AG09319 (cell line): ENCODE results near the gene CACNG8.

Experiments used
- DNase-seq: peaks from one replicate; pipeline ENCODE4 v3.0.0-alpha.2; 2010; ENCODE audit warnings: low read depth; ENCODE audit errors: extremely low read depth
- CTCF ChIP-seq: IDR thresholded peaks from 2 replicates; pipeline ENCODE4 v1.5.1; 2011; ENCODE audit warnings: low read depth, mild to moderate bottlenecking, inconsistent platforms, low read length, moderate library complexity

Gene CACNG8

GRCh38 chr19:53978975-53979801, 16.5 kb downstream of the CACNG8 start:
- TF ChIP-seq CTCF = no peak
- DNase-seq = no peak

GRCh38 chr19:53980539-53981375, 18.0 kb downstream of the CACNG8 start:
- no peak for TF ChIP-seq CTCF
- no peak for DNase-seq

- no peak for TF ChIP-seq CTCF
- no peak for DNase-seq
Observed at GRCh38 chr19:53981376-53981951, 18.7 kb downstream of the CACNG8 start.

GRCh38 chr19:53982001-53982451, 19.3 kb downstream of the CACNG8 start:
- DNase-seq = no peak
- no peak for TF ChIP-seq CTCF

GRCh38 chr19:53982611-53983010, 19.9 kb downstream of the CACNG8 start:
- DNase-seq = no peak

GRCh38 chr19:53983457-53984289, 20.9 kb downstream of the CACNG8 start:
- TF ChIP-seq CTCF = no peak
- no peak for DNase-seq

More at GRCh38 chr19:53982611-53983010, 19.9 kb downstream of the CACNG8 start:
- no peak for TF ChIP-seq CTCF
